Mesendoderm (in vitro differentiated cells): ENCODE data around the gene ZNFX1.
"Not testable (repeated sequence)": the region's sequence is repeated elsewhere in the genome, so short reads cannot be mapped to it uniquely, and the experiment has no call there.

ENCODE experiments used
- DNase-seq: peaks from one replicate; pipeline ENCODE4 v3.0.0; 2013
- H2AK5ac ChIP-seq: 2 replicates; pipeline ENCODE4 v1.6.1; 2013; ENCODE audit warnings: low read length, inconsistent platforms
- H2BK120ac ChIP-seq: 2 replicates; pipeline ENCODE4 v1.6.1; 2013; ENCODE audit warnings: low read depth, mild to moderate bottlenecking, low read length, moderate library complexity, mixed read lengths
- H2BK15ac ChIP-seq: replicated peaks from 2 replicates; pipeline ENCODE4 v1.6.1; 2013; ENCODE audit warnings: low read depth, mild to moderate bottlenecking, moderate library complexity
- H2BK5ac ChIP-seq: 2 replicates; pipeline ENCODE4 v1.6.1; 2013; ENCODE audit warnings: low read length, inconsistent platforms
- H3K18ac ChIP-seq: 2 replicates; pipeline ENCODE4 v1.6.1; 2013; ENCODE audit warnings: mild to moderate bottlenecking, low read length, mixed read lengths
- H3K23ac ChIP-seq: one replicate; pipeline ENCODE4 v1.6.1; 2013; ENCODE audit warnings: low read length
- H3K27ac ChIP-seq: 2 replicates; pipeline ENCODE4 v1.5.1; 2013; ENCODE audit warnings: low read depth, mild to moderate bottlenecking, inconsistent platforms, low read length, moderate library complexity
- H3K27me3 ChIP-seq: 2 replicates; pipeline ENCODE4 v1.6.1; 2013; ENCODE audit warnings: low read length, control low read depth, mild to moderate bottlenecking, inconsistent platforms; ENCODE audit not compliant: insufficient read depth, poor library complexity
- H3K36me3 ChIP-seq: 2 replicates; pipeline ENCODE4 v1.6.1; 2013; ENCODE audit warnings: low read length, inconsistent platforms; ENCODE audit not compliant: control insufficient read depth, insufficient read depth
- H3K4ac ChIP-seq: one replicate; pipeline ENCODE4 v1.6.1; 2013; ENCODE audit warnings: low read depth, mild to moderate bottlenecking, low read length, moderate library complexity
- H3K4me1 ChIP-seq: 2 replicates; pipeline ENCODE4 v1.6.1; 2013; ENCODE audit warnings: low read depth, low read length, inconsistent platforms; ENCODE audit not compliant: control insufficient read depth
- H3K4me2 ChIP-seq: 2 replicates; pipeline ENCODE4 v1.6.1; 2013; ENCODE audit warnings: low read length
- H3K4me3 ChIP-seq: 2 replicates; pipeline ENCODE4 v1.5.1; 2013; ENCODE audit warnings: mild to moderate bottlenecking, low read length
- H3K56ac ChIP-seq: one replicate; pipeline ENCODE4 v1.6.1; 2013; ENCODE audit warnings: low read length
- H3K79me1 ChIP-seq: 2 replicates; pipeline ENCODE4 v1.6.1; 2013; ENCODE audit warnings: low read length, inconsistent platforms
- H3K79me2 ChIP-seq: 2 replicates; pipeline ENCODE4 v1.6.1; 2013; ENCODE audit warnings: mild to moderate bottlenecking, low read length; ENCODE audit not compliant: control insufficient read depth, insufficient read depth
- H3K9ac ChIP-seq: 2 replicates; pipeline ENCODE4 v1.6.1; 2013; ENCODE audit warnings: low read length, inconsistent platforms
- H4K5ac ChIP-seq: one replicate; pipeline ENCODE4 v1.6.1; 2013; ENCODE audit warnings: low read length
- H4K8ac ChIP-seq: one replicate; pipeline ENCODE4 v1.6.1; 2013; ENCODE audit warnings: low read depth, mild to moderate bottlenecking, control low read depth, low read length, moderate library complexity
- WGBS: extraction: QIAGEN DNeasy Blood & Tissue Kit; methylation state at CpG from one replicate; pipeline ENCODE4 v1.1.7; 2013; ENCODE audit warnings: low lambda C conversion rate, missing lambda C conversion rate; ENCODE audit not compliant: insufficient coverage; ENCODE audit errors: extremely low coverage; 5-methylcytosine and 5-hydroxymethylcytosine counted together

ZNFX1 gene

DNA sequence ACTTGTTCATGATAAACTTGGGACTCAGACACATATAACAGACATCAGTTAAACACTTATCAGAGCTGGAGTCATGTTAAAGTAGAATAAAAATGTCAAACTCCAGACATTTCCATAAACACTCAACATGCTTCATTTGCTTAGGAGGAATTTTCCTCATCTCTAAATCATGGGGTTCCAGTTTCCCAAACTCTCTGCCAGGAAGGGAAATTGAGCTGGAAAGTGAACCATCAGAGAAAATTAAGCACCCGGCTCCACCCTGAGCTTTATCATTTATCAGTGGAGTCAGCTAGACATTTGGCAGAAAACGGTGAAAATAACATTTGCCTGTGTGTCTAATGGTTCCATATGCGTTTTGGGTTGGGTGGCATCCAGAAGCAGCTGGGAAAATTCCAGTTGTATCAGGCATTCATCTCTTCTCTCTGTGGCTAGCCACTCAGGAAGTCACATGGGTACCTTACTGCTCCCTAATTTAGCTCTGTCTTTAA, 25.3 kb upstream of the ZNFX1 start:
- H2BK15ac ChIP-seq = no peak overlapping the region
- no peak overlapping the region for H3K4ac ChIP-seq
- H3K36me3 ChIP-seq = no peaks in the 10 kb centered on the region
- H3K79me2 ChIP-seq = no peaks in the 10 kb centered on the region
- H3K23ac ChIP-seq = no peak overlapping the region
- H3K56ac ChIP-seq = no peak overlapping the region
- H3K27ac ChIP-seq = no peak overlapping the region
- no peaks in the 10 kb centered on the region for H3K79me1 ChIP-seq
- H2AK5ac ChIP-seq = no peak overlapping the region
- no peak overlapping the region for H3K9ac ChIP-seq
- H3K18ac ChIP-seq = no peak overlapping the region
- no CpG with 5 or more reads among the region's 3 CpGs for WGBS
- H3K4me3 ChIP-seq = no peak overlapping the region
- no peaks in the 10 kb centered on the region for H3K27me3 ChIP-seq
- H2BK120ac ChIP-seq = no peak overlapping the region
- no peak for DNase-seq
- H4K5ac ChIP-seq = no peak overlapping the region
- no peak overlapping the region for H4K8ac ChIP-seq
- no peak overlapping the region for H2BK5ac ChIP-seq
- no peaks in the 10 kb centered on the region for H3K4me1 ChIP-seq
- H3K4me2 ChIP-seq = no peak overlapping the region

DNA sequence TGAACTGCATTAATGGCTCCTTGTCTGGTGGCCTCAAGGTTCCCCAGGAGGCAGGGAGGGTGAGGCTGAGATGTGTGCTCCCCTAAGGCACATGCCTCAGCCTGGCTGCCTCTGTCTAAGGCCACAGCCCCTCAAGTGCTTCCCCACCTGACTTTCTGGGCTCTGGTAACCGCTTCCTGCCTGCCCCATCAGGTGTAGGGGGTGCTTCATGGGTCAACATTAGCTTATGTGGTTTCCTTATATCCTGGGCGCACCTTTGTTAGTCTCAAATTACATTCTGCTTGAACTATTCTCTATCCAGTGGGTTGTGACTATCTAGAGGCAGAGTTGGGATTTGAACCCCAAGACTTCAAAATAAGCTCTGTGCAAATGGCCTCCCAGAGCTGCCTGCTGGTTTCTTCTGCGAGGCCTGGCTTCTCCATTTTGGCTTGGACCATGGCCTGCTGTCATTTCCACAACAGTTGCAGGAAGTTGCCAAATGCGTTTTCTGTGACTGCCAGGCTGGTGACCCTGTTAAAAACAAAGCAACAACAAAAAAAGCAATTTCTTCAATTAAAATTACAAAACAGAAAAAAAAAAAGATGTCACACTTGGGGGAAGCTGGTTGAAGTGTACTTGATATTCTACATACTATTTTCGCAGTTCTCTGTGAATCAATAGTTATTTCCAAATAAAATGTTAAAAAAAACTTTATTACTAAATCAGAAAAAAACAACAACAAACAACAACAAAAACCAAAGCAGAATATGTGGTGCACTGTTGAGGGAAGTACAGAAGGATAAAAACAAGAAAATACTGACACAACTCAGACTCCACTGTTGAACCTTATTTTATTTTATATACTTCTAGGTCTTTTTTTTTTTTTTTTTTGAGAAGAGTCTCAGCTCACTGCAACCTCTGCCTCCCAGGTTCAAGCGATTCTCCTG, 20.0 kb upstream of the ZNFX1 start:
- H2BK120ac ChIP-seq = no peak overlapping the region
- H4K5ac ChIP-seq = no peak overlapping the region
- H3K4me1 ChIP-seq = peaks cover 2% of the 10 kb centered on the region
- H3K27me3 ChIP-seq = no peaks in the 10 kb centered on the region
- no peak overlapping the region for H3K9ac ChIP-seq
- no peak overlapping the region for H3K4me2 ChIP-seq
- no peak overlapping the region for H4K8ac ChIP-seq
- no peak for DNase-seq
- H2BK15ac ChIP-seq = no peak overlapping the region
- H3K79me2 ChIP-seq = no peaks in the 10 kb centered on the region
- H3K23ac ChIP-seq = no peak overlapping the region
- H3K18ac ChIP-seq = no peak overlapping the region
- no peak overlapping the region for H2AK5ac ChIP-seq
- peak overlapping the region; percentile 5 for H2BK5ac ChIP-seq
- WGBS = no CpG with 5 or more reads among the region's 6 CpGs
- H3K4ac ChIP-seq = no peak overlapping the region
- H3K56ac ChIP-seq = peak overlapping the region; percentile 38
- no peaks in the 10 kb centered on the region for H3K36me3 ChIP-seq
- H3K27ac ChIP-seq = no peak overlapping the region
- no peaks in the 10 kb centered on the region for H3K79me1 ChIP-seq
- no peak overlapping the region for H3K4me3 ChIP-seq

DNA sequence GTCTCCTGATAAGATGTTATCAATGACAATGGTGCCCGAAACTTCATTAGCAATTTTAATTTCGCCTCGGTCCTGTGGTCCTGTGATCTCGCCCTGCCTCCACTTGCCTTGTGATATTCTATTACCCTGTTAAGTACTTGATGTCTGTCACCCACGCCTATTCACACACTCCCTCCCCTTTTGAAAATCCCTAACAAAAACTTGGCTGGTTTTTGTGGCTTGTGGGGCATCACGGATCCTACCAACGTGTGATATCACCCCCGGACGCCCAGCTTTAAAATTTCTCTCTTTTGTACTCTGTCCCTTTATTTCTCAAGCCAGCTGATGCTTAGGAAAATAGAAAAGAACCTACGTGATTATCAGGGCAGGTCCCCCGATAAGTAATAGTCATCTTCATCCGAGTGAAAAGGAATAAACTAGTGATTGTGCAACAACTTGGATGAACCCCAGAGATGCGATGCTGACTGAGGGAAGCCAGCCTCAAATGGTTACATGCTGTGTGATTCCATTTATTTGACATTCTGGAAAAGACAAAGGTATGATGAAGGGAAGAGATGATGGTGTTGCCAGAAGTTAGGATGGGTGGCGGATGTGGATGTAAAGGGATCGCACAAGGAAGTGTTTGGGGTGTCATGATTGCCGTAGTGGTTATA, 16.3 kb upstream of the ZNFX1 start:
- Histone ChIP-seq H3K56ac (peak overlapping the region; percentile 40), H4K5ac (peak overlapping the region; percentile 47), H2BK5ac (peak overlapping the region; percentile 79)
- DNase-seq = peak; percentile 58
- H2AK5ac ChIP-seq, H2BK15ac ChIP-seq, H3K27me3 ChIP-seq, H4K8ac ChIP-seq, H3K79me2 ChIP-seq, H3K4me2 ChIP-seq, H3K36me3 ChIP-seq, H3K9ac ChIP-seq, H3K79me1 ChIP-seq, H3K23ac ChIP-seq, H3K4ac ChIP-seq, H2BK120ac ChIP-seq, H3K27ac ChIP-seq, H3K18ac ChIP-seq, H3K4me1 ChIP-seq, H3K4me3 ChIP-seq: not testable (repeated sequence)
- WGBS = no CpG with 5 or more reads among the region's 16 CpGs

DNA sequence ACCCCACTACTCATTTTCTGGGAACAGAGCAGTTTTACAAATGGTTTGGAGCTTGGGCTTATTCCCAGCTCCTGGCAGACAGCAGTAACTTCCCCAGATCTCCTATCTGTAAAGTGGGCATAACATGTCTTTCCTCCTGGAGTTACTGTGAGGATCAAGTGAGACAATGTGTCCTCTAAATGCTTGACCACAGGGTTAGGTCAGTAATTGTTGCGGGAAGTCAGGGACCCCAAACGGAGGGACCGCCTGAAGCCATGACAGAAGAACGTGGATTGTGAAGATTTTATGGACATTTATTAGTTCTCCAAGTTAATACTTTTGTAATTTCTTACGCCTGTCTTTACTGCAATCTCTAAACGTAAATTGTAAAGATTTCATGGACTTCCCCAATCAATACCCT, 15.3 kb upstream of the ZNFX1 start:
- no CpG with 5 or more reads among the region's 6 CpGs for WGBS
- Histone ChIP-seq H3K4me1 (peaks cover 2% of the 10 kb centered on the region), H3K27ac (no peak overlapping the region), H3K4me2 (no peak overlapping the region), H4K5ac (no peak overlapping the region), H2AK5ac (no peak overlapping the region), H3K9ac (no peak overlapping the region), H3K23ac (no peak overlapping the region), H3K18ac (no peak overlapping the region), H4K8ac (no peak overlapping the region), H3K36me3 (peaks cover 12% of the 10 kb centered on the region), H2BK120ac (no peak overlapping the region), H3K27me3 (no peaks in the 10 kb centered on the region), H3K4ac (no peak overlapping the region), H2BK5ac (no peak overlapping the region), H3K4me3 (no peak overlapping the region), H3K56ac (no peak overlapping the region), H2BK15ac (no peak overlapping the region), H3K79me1 (peaks cover 6% of the 10 kb centered on the region), H3K79me2 (peaks cover 8% of the 10 kb centered on the region)
- DNase-seq = peak; percentile 21

DNA sequence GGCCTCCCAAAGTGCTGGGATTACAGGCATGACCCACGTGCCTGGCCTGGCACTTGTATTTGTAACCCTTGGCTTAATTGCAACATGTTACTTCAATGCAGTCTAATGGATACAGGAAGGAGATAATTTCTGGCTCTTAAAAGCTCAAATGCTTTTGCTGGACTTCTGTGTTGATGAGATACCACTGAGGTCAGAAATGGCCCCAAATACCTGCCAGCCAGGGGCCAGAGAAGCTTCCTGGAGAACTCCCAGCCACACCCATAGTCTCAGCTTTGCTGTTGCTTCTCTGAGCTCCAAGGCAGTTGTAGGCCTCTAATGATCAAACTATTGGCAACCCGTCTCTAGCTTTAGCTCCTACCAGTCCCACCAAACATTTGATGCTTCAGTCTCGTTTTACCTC, 14.2 kb upstream of the ZNFX1 start:
- Histone ChIP-seq H3K4me3 (no peak overlapping the region), H3K18ac (no peak overlapping the region), H4K8ac (no peak overlapping the region), H2BK15ac (no peak overlapping the region), H2BK120ac (no peak overlapping the region), H3K27ac (no peak overlapping the region), H3K56ac (no peak overlapping the region), H3K4me1 (peaks cover 2% of the 10 kb centered on the region), H3K79me2 (peaks cover 16% of the 10 kb centered on the region), H3K79me1 (peaks cover 6% of the 10 kb centered on the region), H3K4ac (no peak overlapping the region), H2BK5ac (no peak overlapping the region), H3K9ac (no peak overlapping the region), H3K23ac (no peak overlapping the region), H3K36me3 (peaks cover 17% of the 10 kb centered on the region), H2AK5ac (no peak overlapping the region), H3K27me3 (no peaks in the 10 kb centered on the region), H3K4me2 (no peak overlapping the region), H4K5ac (no peak overlapping the region)
- no CpG with 5 or more reads among the region's 3 CpGs for WGBS
- DNase-seq = no peak
